Cardiac muscle cell (in vitro differentiated cells and primary cell): Measurements from ENCODE around the gene ABCA10. TPM values are rescaled to one million over a fixed set of nuclear protein-coding genes. Genes with fewer than 3 reads are reported as not detected.
"Not testable (repeated sequence)": the region's sequence is repeated elsewhere in the genome, so short reads cannot be mapped to it uniquely, and the experiment has no call there.

ENCODE experiments used
- DNase-seq, 2 donors: peaks; one replicate each; pipeline versions ENCODE4 v3.0.0 to v3.0.0-alpha.2; 2010 to 2017; ENCODE audit warnings: low read depth in 1 of 2, low spot score in 1 of 2
- H3K27ac ChIP-seq: fragments of 200-600 bp; sonication (generic); 2 replicates; pipeline ENCODE4 v1.5.1; 2016
- H3K27me3 ChIP-seq: fragments of 200-600 bp; sonication (generic); 2 replicates; pipeline ENCODE4 v1.6.0; 2016; ENCODE audit warnings: control low read depth
- H3K36me3 ChIP-seq: fragments of 200-600 bp; sonication (generic); 2 replicates; pipeline ENCODE4 v1.5.1; 2016; ENCODE audit warnings: control low read depth
- H3K4me1 ChIP-seq: fragments of 200-600 bp; sonication (generic); 2 replicates; pipeline ENCODE4 v1.8.1; 2017; ENCODE audit warnings: low read depth, mild to moderate bottlenecking, mixed run types
- H3K4me3 ChIP-seq: fragments of 200-600 bp; sonication (generic); 2 replicates; pipeline ENCODE4 v1.5.1; 2016; ENCODE audit warnings: mild to moderate bottlenecking
- H3K9me3 ChIP-seq: fragments of 200-600 bp; sonication (generic); 2 replicates; pipeline ENCODE4 v1.5.1; 2017; ENCODE audit warnings: low read depth, mild to moderate bottlenecking, control low read depth
- CTCF ChIP-seq: IDR thresholded peaks from 2 replicates; pipeline ENCODE4 v1.5.1; 2012; ENCODE audit warnings: low read depth, mild to moderate bottlenecking, low read length
- polyA plus RNA-seq: library from polyadenylated mRNA; unstranded; fragments of >200 nt; fragmentation: Nextera tagmentation; extraction: Ambion mirVana; gene quantifications from 2 replicates; pipeline ENCODE4 v1.2.1, GENCODE V29; 2016
- total RNA-seq: library from RNA; depleted of rRNA; stranded (reverse); fragments of >200 nt; gene quantifications from 2 replicates; pipeline ENCODE4 v1.2.3, GENCODE V29; 2016

ABCA10 gene
- total and polyA plus RNA-seq, 2 experiments from 2014 or later: not detected

GRCh38 chr17:69213059-69213813 is 15.4 kb downstream of the ABCA10 start:
- DNase-seq: no peak
- no peak overlapping the region for H3K27ac ChIP-seq
- H3K27me3 ChIP-seq: no peaks in the 10 kb centered on the region
- H3K9me3 ChIP-seq: no peaks in the 10 kb centered on the region
- H3K36me3 ChIP-seq: no peaks in the 10 kb centered on the region
- no peak overlapping the region for H3K4me3 ChIP-seq
- TF ChIP-seq CTCF: no peak
- no peaks in the 10 kb centered on the region for H3K4me1 ChIP-seq

DNA sequence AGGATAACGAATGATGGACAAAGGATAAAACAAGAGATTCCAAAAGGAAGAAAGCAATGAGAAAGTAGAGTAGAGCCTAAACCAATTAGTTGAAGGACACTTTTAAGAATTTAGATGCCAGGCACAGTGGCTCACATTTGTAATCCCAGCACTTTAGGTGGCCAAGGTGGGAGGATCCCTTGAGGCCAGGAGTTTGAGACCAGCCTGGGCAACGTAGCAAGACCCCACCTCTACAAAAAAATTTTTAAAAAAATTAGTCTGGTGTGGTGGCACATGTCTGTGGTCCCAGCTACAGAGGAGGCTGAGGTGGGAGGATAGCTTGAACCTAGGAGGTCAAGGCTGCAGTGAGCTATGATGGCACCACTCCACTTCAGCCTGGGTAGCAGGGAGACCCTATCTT is 20.0 kb downstream of the ABCA10 start:
- DNase-seq: no peak
- H3K36me3 ChIP-seq: no peaks in the 10 kb centered on the region
- no peak overlapping the region for H3K4me3 ChIP-seq
- H3K27me3 ChIP-seq: no peaks in the 10 kb centered on the region
- no peaks in the 10 kb centered on the region for H3K4me1 ChIP-seq
- TF ChIP-seq CTCF: no peak
- H3K27ac ChIP-seq: no peak overlapping the region
- H3K9me3 ChIP-seq: no peaks in the 10 kb centered on the region

GRCh38 chr17:69207151-69207550 is 21.5 kb downstream of the ABCA10 start:
- TF ChIP-seq CTCF: no peak
- Histone ChIP-seq H3K9me3 (no peaks in the 10 kb centered on the region), H3K4me1 (no peaks in the 10 kb centered on the region), H3K27ac (no peak overlapping the region), H3K27me3 (no peaks in the 10 kb centered on the region), H3K36me3 (no peaks in the 10 kb centered on the region), H3K4me3 (no peak overlapping the region)
- DNase-seq: no peak

DNA sequence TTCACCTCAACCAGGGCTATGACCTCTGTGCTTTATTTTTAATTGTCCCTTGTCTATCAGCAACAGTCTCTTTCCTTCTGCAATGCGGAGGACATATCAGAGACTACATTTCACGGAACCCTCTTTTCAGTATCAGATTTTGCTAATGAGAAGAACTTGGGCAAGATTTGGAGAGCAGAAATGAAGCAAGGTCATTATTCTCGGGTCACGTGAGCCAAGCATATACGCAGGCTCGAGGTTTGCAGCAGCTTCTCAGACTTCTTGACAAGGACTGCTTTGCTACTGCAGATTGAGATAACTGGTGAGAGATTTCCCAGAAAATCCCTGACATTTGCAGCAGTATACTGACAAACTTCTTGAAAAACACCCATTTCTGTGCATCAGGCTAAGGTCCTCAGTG is 30.4 kb downstream of the ABCA10 start:
- Histone ChIP-seq H3K9me3 (no peaks in the 10 kb centered on the region), H3K27me3 (no peaks in the 10 kb centered on the region), H3K4me3 (no peak overlapping the region), H3K36me3 (no peaks in the 10 kb centered on the region), H3K27ac (no peak overlapping the region), H3K4me1 (no peaks in the 10 kb centered on the region)
- DNase-seq: peak in 1 of 2 donors; percentile 3
- no peak for TF ChIP-seq CTCF

- H3K4me1 ChIP-seq, H3K27ac ChIP-seq, DNase-seq, H3K9me3 ChIP-seq, H3K4me3 ChIP-seq, H3K27me3 ChIP-seq, H3K36me3 ChIP-seq: not testable (repeated sequence)
These were observed 32.4 kb downstream of the ABCA10 start for GRCh38 chr17:69196105-69196653.

DNA sequence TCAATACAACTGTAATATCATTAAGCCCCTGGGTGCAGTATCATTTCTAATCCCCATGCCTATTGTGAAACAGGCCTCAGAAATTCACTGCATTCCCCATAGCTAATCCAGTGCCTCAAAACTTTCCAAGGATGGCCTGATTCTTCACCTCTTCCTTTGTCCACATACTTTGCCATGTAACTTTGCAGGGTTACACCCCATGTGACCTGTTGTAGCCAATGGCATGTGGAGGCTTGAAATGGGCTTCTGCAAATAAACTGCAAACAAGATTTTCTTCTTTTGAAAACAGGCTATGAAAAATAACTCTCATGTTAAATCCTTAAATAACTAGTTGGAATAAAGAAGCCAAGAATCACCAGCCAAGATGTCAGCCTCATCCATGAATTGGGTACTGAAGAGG is 35.9 kb downstream of the ABCA10 start:
- no peaks in the 10 kb centered on the region for H3K9me3 ChIP-seq
- no peak for DNase-seq
- no peak overlapping the region for H3K27ac ChIP-seq
- no peaks in the 10 kb centered on the region for H3K27me3 ChIP-seq
- H3K4me1 ChIP-seq: no peaks in the 10 kb centered on the region
- no peaks in the 10 kb centered on the region for H3K36me3 ChIP-seq
- TF ChIP-seq CTCF: no peak
- H3K4me3 ChIP-seq: no peak overlapping the region
